HepG2 (cell line): ENCODE results near the gene DIABLO. TPM values are rescaled to one million over a fixed set of nuclear protein-coding genes. Genes with fewer than 3 reads are reported as not detected.

Source experiments
- ARID4A ChIP-seq: sonication (generic); formaldehyde crosslinking; IDR thresholded peaks from 2 replicates; pipeline ENCODE4 v1.5.0; 2020; ENCODE audit warnings: mild to moderate bottlenecking, missing genetic modification reagents, borderline replicate concordance
- DRAP1 ChIP-seq: IDR thresholded peaks from 2 replicates; pipeline ENCODE4 v1.6.1; 2016; ENCODE audit warnings: missing genetic modification reagents, missing compliant biosample characterization
- ELF3 ChIP-seq: IDR thresholded peaks from 2 replicates; pipeline ENCODE4 v1.6.1; 2016; ENCODE audit warnings: missing genetic modification reagents, missing compliant biosample characterization
- FOXJ3 ChIP-seq: sonication (generic); formaldehyde crosslinking; IDR thresholded peaks from 2 replicates; pipeline ENCODE4 v1.4.0; 2020; ENCODE audit warnings: missing genetic modification reagents, mild to moderate bottlenecking, borderline replicate concordance
- HDAC2 ChIP-seq: sonication (generic); formaldehyde crosslinking; IDR thresholded peaks from 2 replicates; pipeline ENCODE4 v1.4.0; 2020; ENCODE audit warnings: missing genetic modification reagents
- HNRNPLL ChIP-seq: fragments of 200-400 bp; formaldehyde crosslinking; IDR thresholded peaks from 2 replicates; pipeline ENCODE4 v1.6.1; 2017; ENCODE audit warnings: mild to moderate bottlenecking, low read depth, low read length; ENCODE audit not compliant: poor library complexity, severe bottlenecking
- KAT7 ChIP-seq: IDR thresholded peaks from 2 replicates; pipeline ENCODE4 v1.6.1; 2018; ENCODE audit warnings: borderline replicate concordance, missing compliant biosample characterization
- KDM3A ChIP-seq: IDR thresholded peaks from 2 replicates; pipeline ENCODE4 v1.6.1; 2018; ENCODE audit warnings: low read depth, missing compliant biosample characterization
- KDM5A ChIP-seq: fragments of 200-600 bp; sonication (generic); IDR thresholded peaks from 2 replicates; pipeline ENCODE4 v1.7.0; 2018; ENCODE audit warnings: antibody characterized with exemption, mild to moderate bottlenecking, low read length, borderline replicate concordance
- LCORL ChIP-seq, 2 experiments: fragments of 450-650 bp in 1 of 2; sonication (generic) in 1 of 2; formaldehyde crosslinking in 1 of 2; IDR thresholded peaks; 2 replicates each; pipeline versions ENCODE4 v1.5.0 to v1.6.1; 2017 to 2020; ENCODE audit warnings: antibody characterized with exemption in 1 of 2, missing genetic modification reagents in 1 of 2
- SYNCRIP ChIP-seq: fragments of 200-400 bp; formaldehyde crosslinking; IDR thresholded peaks from 2 replicates; pipeline ENCODE4 v1.6.1; 2018; ENCODE audit warnings: mild to moderate bottlenecking, low read depth, low read length; ENCODE audit not compliant: insufficient read depth
- ZNF121 ChIP-seq: sonication (generic); formaldehyde crosslinking; IDR thresholded peaks from 2 replicates; pipeline ENCODE4 v1.5.0; 2020; ENCODE audit warnings: mild to moderate bottlenecking, missing genetic modification reagents
- ZNF274 ChIP-seq: sonication (generic); formaldehyde crosslinking; IDR thresholded peaks from 2 replicates; pipeline ENCODE4 v1.5.1; 2020; ENCODE audit warnings: mild to moderate bottlenecking, missing genetic modification reagents
- ZNF607 ChIP-seq: sonication (generic); formaldehyde crosslinking; IDR thresholded peaks from 2 replicates; pipeline ENCODE4 v1.5.1; 2020; ENCODE audit warnings: missing genetic modification reagents, mild to moderate bottlenecking, borderline replicate concordance
- ZNF616 ChIP-seq: sonication (generic); formaldehyde crosslinking; IDR thresholded peaks from 2 replicates; pipeline ENCODE4 v1.5.0; 2020; ENCODE audit warnings: low read depth, mild to moderate bottlenecking, missing genetic modification reagents
- ZNF672 ChIP-seq: sonication (generic); formaldehyde crosslinking; IDR thresholded peaks from 2 replicates; pipeline ENCODE4 v1.8.1; 2022; ENCODE audit warnings: missing genetic modification reagents
- ZNF709 ChIP-seq: sonication (generic); formaldehyde crosslinking; IDR thresholded peaks from 2 replicates; pipeline ENCODE4 v1.5.0; 2020; ENCODE audit warnings: mild to moderate bottlenecking, missing genetic modification reagents
- ZNF773 ChIP-seq: sonication (generic); formaldehyde crosslinking; IDR thresholded peaks from 2 replicates; pipeline ENCODE4 v1.4.0; 2020; ENCODE audit warnings: missing genetic modification reagents, borderline replicate concordance
- polyA plus RNA-seq, 8 experiments: library from polyadenylated mRNA; depleted of rRNA in 3 of 8; stranded (reverse) in 7 of 8; unstranded in 1 of 8; fragments of >200 nt; fragmentation: Illumina TruSeq in 4 of 8; extraction: Trizol in 4 of 8; gene quantifications; 2 replicates each; pipeline versions ENCODE4 v1.2.1 to v1.2.3, GENCODE V29; 2011 to 2016; ENCODE audit warnings: low read depth in 4 of 8, missing spikeins in 1 of 8, mixed read lengths in 1 of 8; ENCODE audit not compliant: insufficient read depth in 1 of 8
- total RNA-seq, 5 experiments: library from RNA; depleted of rRNA; stranded (reverse); fragments of >200 nt; fragmentation: Illumina TruSeq; extraction: Trizol; gene quantifications; 2 replicates each; pipeline ENCODE4 v1.2.3, GENCODE V29; 2016; ENCODE audit warnings: low read depth in 1 of 5
- TF ChIP-seq, protein P1 (sequence below): sonication (generic); formaldehyde crosslinking; IDR thresholded peaks from 2 replicates; pipeline ENCODE4 v1.5.0; 2020; ENCODE audit warnings: mild to moderate bottlenecking, missing genetic modification reagents
- TF ChIP-seq, protein P2 (sequence below): IDR thresholded peaks from 2 replicates; pipeline ENCODE4 v1.6.1; 2012; ENCODE audit warnings: inconsistent platforms

The DIABLO gene
- total and polyA plus RNA-seq, 2 of the 13 experiments (the other 11 are each of a cell fraction or from before 2014, with no cell fraction given) = 20.7 to 70.9 TPM

GRCh38 chr12:122203301-122204166 is 22.3 kb downstream of the DIABLO start, which contains the start of gene B3GNT4 (continued):
- TF ChIP-seq ZNF616 (CRISPR knock-in tag) (0 out of 2 replicates have a peak, but pooled peaks have one; percentile 47), ARID4A (CRISPR knock-in tag) (peak; percentile 23; the same call in 1 of the 2 replicates), ZNF121 (no peak), KDM5A (no peak), ELF3 (CRISPR knock-in tag) (no peak), ZNF274 (CRISPR knock-in tag) (0 out of 2 replicates have a peak, but pooled peaks have one; percentile 26), ZNF672 (CRISPR knock-in tag) (no peak), HNRNPLL (peak; percentile 58), KDM3A (CRISPR knock-in tag) (peak; percentile 56; the same call in 1 of the 2 replicates), ZNF607 (CRISPR knock-in tag) (peak; percentile 62; the same call in 1 of the 2 replicates), LCORL (IDR thresholded peaks at IDR 0.05) (no peak), LCORL (CRISPR knock-in tag; IDR thresholded peaks at IDR 0.05) (no peak), SYNCRIP (no peak), ZNF773 (CRISPR knock-in tag) (no peak), HDAC2 (CRISPR knock-in tag) (no peak), ZNF709 (peak; percentile 27; the same call in 1 of the 2 replicates), KAT7 (CRISPR knock-in tag) (no peak), FOXJ3 (no peak), DRAP1 (CRISPR knock-in tag) (no peak)
- TF ChIP-seq, protein P1, sequence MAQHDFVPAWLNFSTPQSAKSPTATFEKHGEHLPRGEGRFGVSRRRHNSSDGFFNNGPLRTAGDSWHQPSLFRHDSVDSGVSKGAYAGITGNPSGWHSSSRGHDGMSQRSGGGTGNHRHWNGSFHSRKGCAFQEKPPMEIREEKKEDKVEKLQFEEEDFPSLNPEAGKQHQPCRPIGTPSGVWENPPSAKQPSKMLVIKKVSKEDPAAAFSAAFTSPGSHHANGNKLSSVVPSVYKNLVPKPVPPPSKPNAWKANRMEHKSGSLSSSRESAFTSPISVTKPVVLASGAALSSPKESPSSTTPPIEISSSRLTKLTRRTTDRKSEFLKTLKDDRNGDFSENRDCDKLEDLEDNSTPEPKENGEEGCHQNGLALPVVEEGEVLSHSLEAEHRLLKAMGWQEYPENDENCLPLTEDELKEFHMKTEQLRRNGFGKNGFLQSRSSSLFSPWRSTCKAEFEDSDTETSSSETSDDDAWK (CRISPR knock-in tag) = no peak
- TF ChIP-seq, protein P2, sequence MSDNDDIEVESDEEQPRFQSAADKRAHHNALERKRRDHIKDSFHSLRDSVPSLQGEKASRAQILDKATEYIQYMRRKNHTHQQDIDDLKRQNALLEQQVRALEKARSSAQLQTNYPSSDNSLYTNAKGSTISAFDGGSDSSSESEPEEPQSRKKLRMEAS = peak; percentile 63
